ENCODE results near the gene BABAM2. TPM values are rescaled to one million over a fixed set of nuclear protein-coding genes. Genes with fewer than 3 reads are reported as not detected.

Gene BABAM2
- total and polyA plus RNA-seq, 4 donors = 17.2 to 53.8 (median 36.5) TPM

DNA sequence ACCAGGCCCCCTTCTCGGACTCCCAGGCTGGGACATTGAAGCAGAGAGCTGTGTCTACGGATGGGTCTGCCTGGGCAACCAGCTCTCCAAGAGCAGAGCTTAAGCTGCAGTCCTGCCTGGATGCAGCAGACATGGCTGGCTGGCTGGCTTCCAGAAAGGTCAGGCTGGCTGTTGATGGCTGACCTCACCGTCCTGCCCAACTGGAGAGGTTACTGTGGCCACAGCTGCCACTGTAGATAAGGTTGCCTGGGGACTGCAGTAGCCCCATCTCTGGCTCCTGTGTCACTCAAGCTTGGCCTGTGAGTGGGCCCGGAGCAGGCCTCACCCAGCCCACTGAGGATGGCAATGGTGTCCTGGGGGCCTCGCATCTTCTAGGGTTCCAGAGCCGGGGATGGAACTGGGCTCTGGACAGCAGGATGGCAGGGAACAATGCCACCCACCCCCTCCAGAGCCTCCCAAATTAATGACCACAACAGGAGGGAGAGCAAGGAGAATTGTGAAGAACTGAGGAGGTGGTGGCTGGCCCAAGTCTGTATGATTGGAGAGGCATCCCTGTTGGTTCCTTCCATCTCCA lies 465.1 kb downstream of the BABAM2 start:
- peak overlapping the region in 1 of 2 donors; percentile 37 for H3K27ac ChIP-seq (ENCODE audit: low read depth in 1 of 2, low read length in 2 of 2)
- peak; percentile 24 for ATAC-seq (ENCODE audit: low FRiP score)
- H3K36me3 ChIP-seq (ENCODE audit: control insufficient read depth in 1 of 2, insufficient read depth in 2 of 2, low read length in 1 of 2) = no peaks in the 10 kb centered on the region
- H3K4me1 ChIP-seq (ENCODE audit: control insufficient read depth in 1 of 2, insufficient read depth in 2 of 2, low read length in 2 of 2) = no peaks in the 10 kb centered on the region
- WGBS, 2 donors = 56 to 66% methylated on average over 6 of the region's 6 CpGs
- no peak overlapping the region for H3K4me3 ChIP-seq (ENCODE audit: low read length in 2 of 2)
- no peaks in the 10 kb centered on the region for H3K27me3 ChIP-seq (ENCODE audit: control insufficient read depth in 1 of 2, insufficient read depth in 2 of 2, low read length in 1 of 2)
- no peaks in the 10 kb centered on the region for H3K9me3 ChIP-seq (ENCODE audit: control insufficient read depth, low read length)
- peak; percentile 79 to 87 for DNase-seq
- intact Hi-C loops (cut with DNase I) = no loop called here

DNA sequence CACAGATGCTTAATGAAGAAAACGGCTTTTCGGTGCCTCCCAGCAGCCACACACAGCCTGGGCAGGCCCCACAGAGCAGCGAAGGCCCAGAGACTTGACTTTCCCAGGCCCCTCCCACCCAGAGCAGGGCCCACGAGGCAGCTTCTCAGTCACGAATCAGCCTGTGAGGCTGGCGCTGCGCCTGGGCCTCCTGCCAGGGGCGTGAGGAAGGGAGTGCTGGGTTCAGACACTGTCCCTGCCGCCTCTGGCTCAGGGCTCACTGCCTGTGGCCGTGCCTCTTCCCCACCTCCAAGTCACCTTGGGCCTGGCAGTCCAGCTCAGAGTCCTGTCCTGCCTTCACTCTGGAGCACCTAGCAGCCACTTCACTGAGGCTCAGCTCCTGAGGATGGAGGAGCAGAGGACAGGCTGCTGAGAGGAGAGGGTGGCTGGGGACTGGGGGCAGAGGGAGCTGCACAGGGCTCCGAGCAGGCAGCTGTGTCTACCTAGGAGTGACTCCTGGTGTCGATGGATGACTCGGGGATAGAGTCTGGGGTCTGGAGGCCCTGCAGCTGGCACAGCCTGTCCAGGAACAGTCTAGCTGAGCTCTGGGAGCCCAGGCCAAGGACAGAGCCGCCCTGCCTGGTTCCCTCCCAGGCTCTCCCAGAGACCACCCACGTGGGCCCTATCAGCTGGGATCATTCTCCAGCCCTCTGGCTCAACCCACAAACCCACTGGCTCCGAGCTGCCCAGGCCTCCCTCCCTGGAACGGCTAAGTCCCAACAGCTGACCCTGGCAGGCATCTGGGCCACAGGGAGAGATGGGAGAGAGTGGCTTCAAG lies 465.8 kb downstream of the BABAM2 start:
- DNase-seq (peak; percentile 96 to 97), ATAC-seq (ENCODE audit: low FRiP score) (peak; percentile 89)
- 5 to 14% methylated on average over 17 of the region's 17 CpGs for WGBS, 2 donors
- H3K9me3 ChIP-seq (ENCODE audit: control insufficient read depth, low read length) = no peaks in the 10 kb centered on the region
- H3K4me1 ChIP-seq (ENCODE audit: control insufficient read depth in 1 of 2, insufficient read depth in 2 of 2, low read length in 2 of 2) = no peaks in the 10 kb centered on the region
- intact Hi-C loops (cut with DNase I) = no loop called here
- no peaks in the 10 kb centered on the region for H3K36me3 ChIP-seq (ENCODE audit: control insufficient read depth in 1 of 2, insufficient read depth in 2 of 2, low read length in 1 of 2)
- H3K27ac ChIP-seq (ENCODE audit: low read depth in 1 of 2, low read length in 2 of 2) = peak overlapping the region; percentile 37 to 38
- H3K4me3 ChIP-seq (ENCODE audit: low read length in 2 of 2) = no peak overlapping the region
- no peaks in the 10 kb centered on the region for H3K27me3 ChIP-seq (ENCODE audit: control insufficient read depth in 1 of 2, insufficient read depth in 2 of 2, low read length in 1 of 2)

DNA sequence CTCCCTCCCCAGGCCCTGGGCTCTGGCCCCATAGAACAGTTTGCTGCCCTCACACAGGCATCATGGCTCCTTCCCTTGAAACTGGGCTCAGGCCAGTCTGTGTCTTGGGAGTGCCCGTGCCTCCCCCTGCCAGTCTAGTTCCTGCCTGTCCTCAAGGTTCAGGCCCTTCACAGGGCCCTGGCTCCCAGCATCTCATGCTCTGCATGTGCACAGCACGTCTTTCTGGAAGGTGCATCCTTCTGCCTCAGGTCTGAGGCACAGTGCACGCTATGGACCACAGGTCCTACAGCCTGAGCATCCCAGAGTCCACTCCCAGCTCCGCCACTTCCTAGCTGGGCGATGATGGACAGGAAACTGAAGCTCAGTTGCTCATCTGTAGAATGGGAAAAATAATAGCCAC lies 466.5 kb downstream of the BABAM2 start:
- DNase-seq (no peak), ATAC-seq (ENCODE audit: low FRiP score) (no peak)
- H3K9me3 ChIP-seq (ENCODE audit: control insufficient read depth, low read length) = no peaks in the 10 kb centered on the region
- H3K4me1 ChIP-seq (ENCODE audit: control insufficient read depth in 1 of 2, insufficient read depth in 2 of 2, low read length in 2 of 2) = no peaks in the 10 kb centered on the region
- H3K36me3 ChIP-seq (ENCODE audit: control insufficient read depth in 1 of 2, insufficient read depth in 2 of 2, low read length in 1 of 2) = no peaks in the 10 kb centered on the region
- H3K4me3 ChIP-seq (ENCODE audit: low read length in 2 of 2) = no peak overlapping the region
- no peak overlapping the region for H3K27ac ChIP-seq (ENCODE audit: low read depth in 1 of 2, low read length in 2 of 2)
- intact Hi-C loops (cut with DNase I) = no loop called here
- no peaks in the 10 kb centered on the region for H3K27me3 ChIP-seq (ENCODE audit: control insufficient read depth in 1 of 2, insufficient read depth in 2 of 2, low read length in 1 of 2)
- 78 to 89% methylated on average over 5 of the region's 5 CpGs for WGBS, 2 donors

DNA sequence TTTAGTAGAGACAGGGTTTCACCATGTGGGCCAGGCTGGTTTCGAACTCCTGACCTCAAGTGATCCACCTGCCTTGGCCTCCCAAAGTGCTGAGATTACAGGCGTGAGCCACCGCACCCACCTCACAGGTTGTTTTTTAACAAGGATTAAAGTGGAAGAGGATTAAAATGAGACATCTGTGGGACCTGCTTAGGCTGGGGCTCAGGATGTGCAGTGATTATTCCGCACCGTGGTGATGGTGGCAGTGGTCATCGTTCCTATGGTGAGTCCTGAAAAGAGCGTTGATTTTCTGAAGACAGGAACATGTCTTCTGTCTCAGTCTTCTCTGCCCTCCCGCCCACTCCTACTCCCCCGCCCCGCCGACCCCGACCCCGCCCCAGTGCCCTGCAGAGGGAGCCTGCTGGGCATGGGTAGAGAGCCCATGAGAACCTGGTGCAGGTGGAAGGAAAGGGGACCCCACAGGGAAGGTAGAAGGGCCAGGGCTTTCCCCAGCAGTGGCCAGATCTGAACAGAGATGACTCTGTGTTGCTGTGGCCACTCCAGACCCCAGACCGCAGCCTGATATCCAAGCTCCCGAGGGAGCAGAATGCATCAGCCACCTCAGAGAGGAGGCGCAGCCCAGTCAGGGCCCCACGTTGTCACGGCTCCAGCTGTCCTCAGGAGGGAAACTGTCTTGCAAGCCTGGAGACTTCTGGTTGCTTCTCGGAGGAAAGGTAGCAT lies 467.6 kb downstream of the BABAM2 start:
- no peaks in the 10 kb centered on the region for H3K27me3 ChIP-seq (ENCODE audit: control insufficient read depth in 1 of 2, insufficient read depth in 2 of 2, low read length in 1 of 2)
- intact Hi-C loops (cut with DNase I) = no loop called here
- WGBS, 2 donors = 91 to 93% methylated on average over 19 of the region's 19 CpGs
- no peak overlapping the region for H3K27ac ChIP-seq (ENCODE audit: low read depth in 1 of 2, low read length in 2 of 2)
- ATAC-seq (ENCODE audit: low FRiP score) (no peak), DNase-seq (no peak)
- H3K36me3 ChIP-seq (ENCODE audit: control insufficient read depth in 1 of 2, insufficient read depth in 2 of 2, low read length in 1 of 2) = no peaks in the 10 kb centered on the region
- H3K4me1 ChIP-seq (ENCODE audit: control insufficient read depth in 1 of 2, insufficient read depth in 2 of 2, low read length in 2 of 2) = no peaks in the 10 kb centered on the region
- H3K4me3 ChIP-seq (ENCODE audit: low read length in 2 of 2) = no peak overlapping the region
- H3K9me3 ChIP-seq (ENCODE audit: control insufficient read depth, low read length) = no peaks in the 10 kb centered on the region

DNA sequence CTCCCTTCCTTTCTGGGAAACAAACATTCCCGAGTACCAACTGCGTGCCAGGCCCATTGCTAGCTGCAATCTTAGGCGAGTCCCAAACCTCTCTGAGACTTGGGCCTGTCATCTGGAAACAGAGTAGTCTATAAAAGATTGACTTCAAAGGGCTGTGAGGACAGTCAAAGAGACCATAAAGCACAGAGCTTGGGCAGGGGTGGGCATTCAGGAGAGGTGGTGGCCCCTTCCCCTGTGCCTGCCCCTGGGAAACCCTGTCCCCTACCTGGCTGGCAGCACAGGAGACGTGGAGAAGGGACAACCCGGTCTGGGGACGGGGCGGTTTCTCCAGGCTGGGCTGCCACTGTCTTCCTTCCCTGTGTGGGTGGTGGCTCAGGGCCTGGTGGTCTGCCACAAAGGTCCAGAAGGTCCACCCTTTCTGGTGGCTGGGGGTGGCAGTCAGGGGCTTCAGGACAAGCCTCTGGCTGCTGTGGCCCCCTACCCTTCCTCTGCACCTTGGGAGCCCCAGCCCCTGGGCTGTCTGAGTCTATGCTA lies 468.2 kb downstream of the BABAM2 start:
- DNase-seq (no peak), ATAC-seq (ENCODE audit: low FRiP score) (no peak)
- 89% methylated on average over 7 of the region's 7 CpGs for WGBS, 2 donors
- Histone ChIP-seq H3K27ac (ENCODE audit: low read depth in 1 of 2, low read length in 2 of 2) (no peak overlapping the region), H3K36me3 (ENCODE audit: control insufficient read depth in 1 of 2, insufficient read depth in 2 of 2, low read length in 1 of 2) (no peaks in the 10 kb centered on the region), H3K9me3 (ENCODE audit: control insufficient read depth, low read length) (no peaks in the 10 kb centered on the region), H3K4me1 (ENCODE audit: control insufficient read depth in 1 of 2, insufficient read depth in 2 of 2, low read length in 2 of 2) (no peaks in the 10 kb centered on the region), H3K27me3 (ENCODE audit: control insufficient read depth in 1 of 2, insufficient read depth in 2 of 2, low read length in 1 of 2) (no peaks in the 10 kb centered on the region), H3K4me3 (ENCODE audit: low read length in 2 of 2) (no peak overlapping the region)
- intact Hi-C loops (cut with DNase I) = no loop called here

DNA sequence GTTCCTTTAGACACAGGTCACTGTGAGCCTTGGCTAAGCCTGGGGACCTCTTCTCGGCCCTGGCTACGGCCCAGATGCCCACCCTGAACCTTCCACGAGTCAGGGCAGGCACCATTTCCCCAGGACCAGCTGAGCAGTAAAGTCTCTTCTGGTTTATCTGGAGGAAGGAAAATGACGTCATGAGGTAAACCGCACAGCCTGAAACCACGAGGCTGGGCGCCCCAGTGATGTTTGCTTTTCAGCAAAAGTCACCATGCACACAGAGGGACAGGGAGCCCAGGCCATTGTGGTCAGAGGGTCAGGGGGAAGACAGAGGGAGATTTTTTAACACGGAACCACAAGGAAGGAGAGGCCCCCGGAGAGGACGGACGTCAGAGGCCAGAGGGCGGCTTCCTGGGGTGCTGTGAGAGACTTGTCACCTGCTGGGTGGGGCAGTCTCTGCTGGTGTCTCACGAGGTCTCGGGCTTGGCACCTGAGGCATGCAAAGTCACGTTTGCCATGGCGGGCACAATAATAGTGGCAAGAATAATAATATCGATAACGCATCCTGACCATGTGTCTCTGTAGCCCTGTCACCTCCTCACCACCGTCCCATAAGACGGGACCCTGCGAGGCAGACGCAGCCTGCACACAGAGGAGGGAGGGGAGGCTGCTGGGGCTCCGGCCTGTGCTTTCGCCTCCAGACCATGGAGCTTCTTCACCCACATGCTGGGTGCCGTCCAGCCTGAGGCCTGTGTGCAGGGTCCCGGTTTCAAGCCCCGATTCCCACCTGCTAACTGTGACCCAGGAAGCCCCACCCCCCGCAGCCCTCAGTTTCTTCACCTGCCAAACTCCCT lies 468.9 kb downstream of the BABAM2 start:
- H3K27ac ChIP-seq (ENCODE audit: low read depth in 1 of 2, low read length in 2 of 2) = no peak overlapping the region
- DNase-seq (peak in 1 of 2 donors; percentile 85), ATAC-seq (ENCODE audit: low FRiP score) (no peak)
- intact Hi-C loops (cut with DNase I) = no loop called here
- H3K4me1 ChIP-seq (ENCODE audit: control insufficient read depth in 1 of 2, insufficient read depth in 2 of 2, low read length in 2 of 2) = no peaks in the 10 kb centered on the region
- H3K4me3 ChIP-seq (ENCODE audit: low read length in 2 of 2) = no peak overlapping the region
- H3K9me3 ChIP-seq (ENCODE audit: control insufficient read depth, low read length) = no peaks in the 10 kb centered on the region
- no peaks in the 10 kb centered on the region for H3K27me3 ChIP-seq (ENCODE audit: control insufficient read depth in 1 of 2, insufficient read depth in 2 of 2, low read length in 1 of 2)
- 85 to 89% methylated on average over 28 of the region's 28 CpGs for WGBS, 2 donors
- no peaks in the 10 kb centered on the region for H3K36me3 ChIP-seq (ENCODE audit: control insufficient read depth in 1 of 2, insufficient read depth in 2 of 2, low read length in 1 of 2)

DNA sequence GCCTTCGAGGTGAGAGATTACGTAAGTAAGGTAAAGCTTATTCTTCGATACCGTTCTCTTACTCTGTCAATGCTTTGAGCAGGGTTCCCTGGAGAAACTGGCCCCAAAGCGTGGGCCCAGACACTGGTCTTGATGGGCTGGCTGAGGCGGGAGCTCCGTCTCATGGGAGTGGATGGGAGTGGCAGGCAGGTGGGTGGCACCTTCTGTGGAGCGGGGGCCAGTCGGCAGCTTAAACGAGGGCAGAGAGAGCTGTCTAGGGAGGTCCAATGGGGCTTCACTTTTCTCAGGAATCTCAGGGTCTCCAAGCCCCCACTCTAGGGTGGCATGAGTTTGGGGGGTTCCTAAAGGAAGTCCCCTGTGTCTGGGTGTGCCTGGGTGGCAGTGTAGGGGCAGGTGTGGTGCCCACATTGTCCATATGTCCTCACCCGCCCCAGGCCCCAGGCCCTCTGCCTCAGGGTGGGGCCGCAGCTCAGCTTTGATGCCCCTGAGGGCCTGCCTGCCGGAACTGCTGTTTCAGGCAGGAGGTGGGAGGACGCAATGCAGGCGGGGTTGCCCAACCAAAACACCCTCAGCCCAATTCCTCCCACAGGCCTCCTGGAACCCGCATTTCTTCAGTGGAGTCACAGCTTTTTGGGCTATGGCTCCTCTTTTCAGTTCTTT lies 469.7 kb downstream of the BABAM2 start:
- H3K9me3 ChIP-seq (ENCODE audit: control insufficient read depth, low read length) = no peaks in the 10 kb centered on the region
- intact Hi-C loops (cut with DNase I) = no loop called here
- no peak overlapping the region for H3K27ac ChIP-seq (ENCODE audit: low read depth in 1 of 2, low read length in 2 of 2)
- H3K36me3 ChIP-seq (ENCODE audit: control insufficient read depth in 1 of 2, insufficient read depth in 2 of 2, low read length in 1 of 2) = no peaks in the 10 kb centered on the region
- no peak for ATAC-seq (ENCODE audit: low FRiP score)
- H3K4me1 ChIP-seq (ENCODE audit: control insufficient read depth in 1 of 2, insufficient read depth in 2 of 2, low read length in 2 of 2) = no peaks in the 10 kb centered on the region
- no peak for DNase-seq
- H3K27me3 ChIP-seq (ENCODE audit: control insufficient read depth in 1 of 2, insufficient read depth in 2 of 2, low read length in 1 of 2) = no peaks in the 10 kb centered on the region
- no peak overlapping the region for H3K4me3 ChIP-seq (ENCODE audit: low read length in 2 of 2)
- 93 to 95% methylated on average over 16 of the region's 16 CpGs for WGBS, 2 donors
